Skeletal muscle tissue (tissue), 4 donors: ENCODE data around the gene RIC8B. TPM values are rescaled to one million over a fixed set of nuclear protein-coding genes. Genes with fewer than 3 reads are reported as not detected.
A peak's percentile ranks its signal among the peaks of the same experiment; 100 is the strongest.

Experiments used
- H3K27ac ChIP-seq: one replicate; pipeline ENCODE4 v1.7.0; 2013; ENCODE audit warnings: mild to moderate bottlenecking, low read depth, low read length, inconsistent platforms
- H3K27me3 ChIP-seq, 3 donors: one replicate each; pipeline ENCODE4 v1.7.0; 2013; ENCODE audit warnings: low read length in 3 of 3; ENCODE audit not compliant: control insufficient read depth in 3 of 3, insufficient read depth in 3 of 3
- H3K36me3 ChIP-seq, 3 donors: one replicate each; pipeline ENCODE4 v1.7.0; 2013; ENCODE audit warnings: low read length in 3 of 3; ENCODE audit not compliant: control insufficient read depth in 3 of 3, insufficient read depth in 3 of 3
- H3K4me1 ChIP-seq, 3 donors: one replicate each; pipeline ENCODE4 v1.7.0; 2013; ENCODE audit warnings: low read length in 3 of 3, mild to moderate bottlenecking in 3 of 3; ENCODE audit not compliant: control insufficient read depth in 3 of 3, insufficient read depth in 3 of 3
- H3K4me3 ChIP-seq, 3 donors: one replicate each; pipeline ENCODE4 v1.7.0; 2013; ENCODE audit warnings: low read length in 3 of 3
- H3K9ac ChIP-seq, 3 donors: one replicate each; pipeline ENCODE4 v1.7.0; 2013; ENCODE audit warnings: low read length in 3 of 3, mild to moderate bottlenecking in 3 of 3, moderate library complexity in 2 of 3, low read depth in 1 of 3
- H3K9me3 ChIP-seq, 3 donors: one replicate each; pipeline ENCODE4 v1.7.0; 2013; ENCODE audit warnings: low read length in 3 of 3; ENCODE audit not compliant: control insufficient read depth in 3 of 3
- total RNA-seq: library from RNA; depleted of rRNA; stranded (reverse); fragments of >200 nt; gene quantifications from one replicate; pipeline ENCODE4 v1.2.3, GENCODE V29; 2014
- donor health status: Osteomylitis.

The RIC8B gene
- total RNA-seq, 1 donor from 2014 or later, result 19.3 TPM

- H3K27me3 ChIP-seq, result no peaks in the 10 kb centered on the region
- H3K27ac ChIP-seq, result no peak overlapping the region
- no peak overlapping the region for H3K9ac ChIP-seq
- H3K36me3 ChIP-seq, result peaks cover 0 to under 1% (median 0%) of the 10 kb centered on the region in 3 donors
- H3K4me3 ChIP-seq, result no peak overlapping the region
- H3K4me1 ChIP-seq, result peaks cover 11 to 16% (median 14%) of the 10 kb centered on the region in 3 donors
- no peaks in the 10 kb centered on the region for H3K9me3 ChIP-seq
These were observed 4.9 kb upstream of the RIC8B start for GRCh38 chr12:106769546-106769945.

DNA sequence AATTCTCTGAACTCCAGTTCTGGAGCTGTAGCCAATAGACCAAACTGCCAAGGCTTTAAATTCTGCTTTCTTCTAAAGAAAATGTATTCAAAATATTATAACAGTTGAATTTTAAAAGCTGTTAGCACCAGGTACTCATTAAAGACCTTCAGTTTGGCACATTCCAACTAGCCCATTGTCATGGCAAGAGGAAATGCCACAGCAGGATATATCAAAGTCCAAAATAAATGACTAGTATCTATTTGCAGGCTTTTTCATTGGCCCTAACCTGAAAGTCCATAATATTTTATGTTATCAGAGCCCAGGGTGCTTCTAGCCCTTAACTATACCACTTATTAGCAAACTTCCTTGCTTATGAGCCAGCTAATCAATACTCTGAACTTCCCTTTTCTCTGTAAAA, 3.1 kb upstream of the RIC8B start:
- no peak overlapping the region for H3K27ac ChIP-seq
- peaks cover 0 to 3% (median 0%) of the 10 kb centered on the region in 3 donors for H3K36me3 ChIP-seq
- no peak overlapping the region for H3K4me3 ChIP-seq
- no peaks in the 10 kb centered on the region for H3K9me3 ChIP-seq
- H3K27me3 ChIP-seq, result no peaks in the 10 kb centered on the region
- peaks cover 20 to 24% (median 20%) of the 10 kb centered on the region in 3 donors for H3K4me1 ChIP-seq
- H3K9ac ChIP-seq, result no peak overlapping the region

GRCh38 chr12:106773286-106774004, 1.0 kb upstream of the RIC8B start:
- Histone ChIP-seq H3K36me3 (peaks cover 0 to 3% (median 0%) of the 10 kb centered on the region in 3 donors), H3K4me1 (peaks cover 14 to 20% (median 16%) of the 10 kb centered on the region in 3 donors), H3K27me3 (no peaks in the 10 kb centered on the region), H3K9me3 (no peaks in the 10 kb centered on the region), H3K27ac (peak overlapping the region; percentile 97), H3K9ac (peak overlapping the region; percentile 94 to 98 (median 96)), H3K4me3 (peak overlapping the region; percentile 91 to 97 (median 94))

DNA sequence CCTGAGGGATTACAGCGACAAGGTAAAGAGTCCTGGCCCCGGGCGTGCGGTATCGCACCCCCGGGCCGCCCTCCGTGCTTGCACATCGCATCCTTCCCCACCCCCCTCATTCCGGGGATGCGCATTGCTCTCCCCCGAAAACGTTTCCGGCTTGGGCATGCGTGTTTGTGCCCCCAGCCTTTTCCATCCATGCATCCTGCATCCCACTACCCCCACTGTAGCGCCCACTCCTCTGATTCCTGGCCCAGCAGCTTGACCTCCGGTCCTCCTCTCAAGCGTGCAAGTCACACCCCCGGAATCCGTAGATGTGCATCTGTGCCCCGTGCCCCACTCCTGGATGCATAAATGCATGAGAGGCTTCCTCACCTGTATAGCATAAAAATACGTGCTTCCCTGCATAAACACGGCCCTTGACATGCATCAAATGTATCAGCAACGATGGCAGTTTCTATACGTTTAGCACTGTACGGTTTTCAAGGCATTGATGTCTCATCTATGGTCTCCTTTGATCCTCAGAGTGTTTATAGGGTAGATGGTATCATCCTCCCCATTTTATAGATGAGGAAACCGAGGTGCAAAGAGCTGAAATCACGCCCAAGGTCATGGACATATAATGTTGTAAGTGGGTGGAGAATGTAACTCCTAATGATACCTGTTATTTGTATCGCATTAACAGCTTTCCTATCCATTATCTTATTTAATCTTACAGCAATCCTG, 484 bp downstream of the RIC8B start:
- peaks cover 14 to 20% (median 17%) of the 10 kb centered on the region in 3 donors for H3K4me1 ChIP-seq
- no peaks in the 10 kb centered on the region for H3K27me3 ChIP-seq
- H3K36me3 ChIP-seq, result peaks cover 0 to 3% (median 0%) of the 10 kb centered on the region in 3 donors
- H3K27ac ChIP-seq, result peak overlapping the region; percentile 97
- H3K9ac ChIP-seq, result peak overlapping the region; percentile 94 to 98 (median 96)
- peak overlapping the region; percentile 91 to 97 (median 94) for H3K4me3 ChIP-seq
- H3K9me3 ChIP-seq, result no peaks in the 10 kb centered on the region

- H3K27ac ChIP-seq, result no peak overlapping the region
These were observed 2.4 kb downstream of the RIC8B start for GRCh38 chr12:106776897-106777296.

DNA sequence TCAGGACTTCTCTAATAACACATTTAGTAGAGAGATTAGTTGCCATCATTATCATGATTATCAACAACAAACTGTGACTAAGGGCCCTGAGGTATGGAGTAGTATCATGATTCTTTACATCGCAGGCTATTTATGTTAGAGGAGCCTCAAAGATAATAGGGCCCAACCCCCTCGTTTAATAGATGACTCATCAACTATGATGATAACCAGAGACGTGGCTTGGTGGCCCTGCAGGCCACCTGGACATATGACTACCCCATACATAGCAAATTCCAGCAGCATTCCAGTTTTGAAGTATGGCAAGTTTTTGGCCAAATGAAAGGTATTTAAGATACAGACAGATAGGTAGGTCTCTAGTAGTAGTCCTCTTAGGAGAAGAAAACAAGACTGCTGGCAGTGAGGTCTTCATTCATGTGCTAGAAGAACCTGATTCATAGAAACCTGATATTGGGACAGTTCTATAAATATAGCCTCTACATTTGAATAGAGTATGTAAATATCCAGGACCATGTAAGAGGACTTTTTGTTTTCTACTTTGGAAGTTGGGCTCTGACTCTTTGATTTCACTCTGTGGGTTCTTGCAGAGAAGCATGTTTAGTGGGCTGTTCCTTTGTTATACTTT, 5.6 kb downstream of the RIC8B start:
- Histone ChIP-seq H3K9me3 (no peaks in the 10 kb centered on the region), H3K36me3 (peaks cover 3 to 10% (median 7%) of the 10 kb centered on the region in 3 donors), H3K27me3 (no peaks in the 10 kb centered on the region), H3K4me1 (peaks cover 14 to 26% (median 18%) of the 10 kb centered on the region in 3 donors), H3K9ac (no peak overlapping the region), H3K27ac (no peak overlapping the region), H3K4me3 (no peak overlapping the region)

More at GRCh38 chr12:106776897-106777296, 2.4 kb downstream of the RIC8B start:
- Histone ChIP-seq H3K27me3 (no peaks in the 10 kb centered on the region), H3K9ac (no peak overlapping the region), H3K9me3 (no peaks in the 10 kb centered on the region), H3K4me1 (peaks cover 14 to 25% (median 22%) of the 10 kb centered on the region in 3 donors), H3K36me3 (peaks cover 0 to 3% (median 0%) of the 10 kb centered on the region in 3 donors), H3K4me3 (no peak overlapping the region)

DNA sequence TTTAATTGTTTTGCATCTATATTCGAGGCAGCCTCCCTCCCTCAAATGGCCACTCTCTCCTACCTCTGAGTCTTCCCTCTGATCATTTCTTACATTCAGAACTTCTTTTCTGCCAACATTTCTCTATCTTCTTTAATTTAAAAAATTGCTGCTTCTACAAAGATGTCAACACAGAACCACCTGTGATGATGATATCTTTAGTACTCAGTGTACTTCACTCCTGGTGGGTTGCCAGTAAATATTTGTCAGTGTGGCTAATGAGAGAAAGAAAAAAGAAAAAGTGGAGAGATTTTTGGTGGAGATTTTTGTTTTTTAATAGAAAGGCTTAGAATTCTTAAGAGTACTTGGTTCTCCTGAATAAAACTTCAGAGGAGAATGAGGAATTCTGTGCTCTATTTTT, 8.1 kb downstream of the RIC8B start:
- Histone ChIP-seq H3K9ac (no peak overlapping the region), H3K4me3 (no peak overlapping the region), H3K27ac (no peak overlapping the region), H3K27me3 (no peaks in the 10 kb centered on the region), H3K4me1 (peaks cover 5 to 19% (median 10%) of the 10 kb centered on the region in 3 donors), H3K36me3 (peaks cover 3 to 11% (median 7%) of the 10 kb centered on the region in 3 donors), H3K9me3 (no peaks in the 10 kb centered on the region)

DNA sequence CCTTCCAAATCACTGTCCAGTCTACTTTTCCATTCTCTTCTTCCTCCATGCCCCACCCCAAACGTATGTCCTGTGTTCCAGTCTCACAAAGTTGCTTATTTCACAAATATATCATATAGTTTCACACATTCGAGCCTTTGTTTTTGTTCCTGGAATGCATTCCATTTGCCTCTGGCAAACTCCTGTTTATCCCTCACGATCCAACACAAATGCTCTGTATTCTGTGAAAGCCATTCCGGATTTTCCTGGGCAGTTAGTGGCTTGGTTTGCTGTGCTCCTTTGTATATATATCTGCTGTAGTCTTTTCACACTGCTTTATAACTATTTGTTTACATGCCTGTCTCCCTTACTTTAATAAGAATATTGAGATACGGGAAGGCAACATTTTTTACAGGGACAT, 9.0 kb downstream of the RIC8B start:
- no peak overlapping the region for H3K27ac ChIP-seq
- no peaks in the 10 kb centered on the region for H3K9me3 ChIP-seq
- no peak overlapping the region for H3K9ac ChIP-seq
- H3K27me3 ChIP-seq, result no peaks in the 10 kb centered on the region
- peaks cover 5 to 13% (median 10%) of the 10 kb centered on the region in 3 donors for H3K4me1 ChIP-seq
- peaks cover 3 to 11% (median 7%) of the 10 kb centered on the region in 3 donors for H3K36me3 ChIP-seq
- no peak overlapping the region for H3K4me3 ChIP-seq

GRCh38 chr12:106790020-106790419, 15.5 kb downstream of the RIC8B start:
- Histone ChIP-seq H3K36me3 (peaks cover 4 to 11% (median 5%) of the 10 kb centered on the region in 3 donors), H3K9ac (no peak overlapping the region), H3K9me3 (no peaks in the 10 kb centered on the region), H3K4me1 (no peaks in the 10 kb centered on the region), H3K4me3 (no peak overlapping the region), H3K27ac (no peak overlapping the region), H3K27me3 (no peaks in the 10 kb centered on the region)
